Chondrocyte (in vitro differentiated cells): ENCODE results near the gene RAB26. TPM values are rescaled to one million over a fixed set of nuclear protein-coding genes. Genes with fewer than 3 reads are reported as not detected.
"Not testable (repeated sequence)": the region's sequence is repeated elsewhere in the genome, so short reads cannot be mapped to it uniquely, and the experiment has no call there.

Experiments
- DNase-seq: peaks from one replicate; pipeline ENCODE4 v3.0.0; 2021; ENCODE audit warnings: mixed read lengths, low spot score
- H3K27ac Mint-ChIP-seq: one replicate; pipeline ENCODE4 v1.8.0; 2021; ENCODE audit warnings: mild to moderate bottlenecking, moderate library complexity, mixed read lengths; ENCODE audit not compliant: unreplicated experiment
- H3K27me3 Mint-ChIP-seq: 2 replicates; pipeline ENCODE4 v1.8.0; 2021; ENCODE audit warnings: low read depth, mixed read lengths
- H3K36me3 Mint-ChIP-seq: 2 replicates; pipeline ENCODE4 v1.8.0; 2021; ENCODE audit warnings: low read depth, mixed read lengths
- H3K4me1 Mint-ChIP-seq: 2 replicates; pipeline ENCODE4 v1.8.0; 2021; ENCODE audit warnings: low read depth, mild to moderate bottlenecking, mixed read lengths
- H3K4me3 Mint-ChIP-seq: one replicate; pipeline ENCODE4 v1.8.0; 2021; ENCODE audit warnings: mild to moderate bottlenecking, moderate library complexity, mixed read lengths; ENCODE audit not compliant: unreplicated experiment
- H3K9me3 Mint-ChIP-seq: 2 replicates; pipeline ENCODE4 v1.8.0; 2021; ENCODE audit warnings: low read depth, mixed read lengths
- CTCF ChIP-seq: fragments of 200-600 bp; sonication (generic); IDR thresholded peaks from 2 replicates; pipeline ENCODE4 v1.5.0; 2021; ENCODE audit warnings: antibody characterized with exemption, mild to moderate bottlenecking, moderate library complexity
- total RNA-seq: library from RNA; stranded (reverse); gene quantifications from 3 replicates; pipeline ENCODE4 v1.2.1, GENCODE V29; 2021

Gene RAB26
- total RNA-seq, 1 donor from 2014 or later, result 0.80 TPM

DNA sequence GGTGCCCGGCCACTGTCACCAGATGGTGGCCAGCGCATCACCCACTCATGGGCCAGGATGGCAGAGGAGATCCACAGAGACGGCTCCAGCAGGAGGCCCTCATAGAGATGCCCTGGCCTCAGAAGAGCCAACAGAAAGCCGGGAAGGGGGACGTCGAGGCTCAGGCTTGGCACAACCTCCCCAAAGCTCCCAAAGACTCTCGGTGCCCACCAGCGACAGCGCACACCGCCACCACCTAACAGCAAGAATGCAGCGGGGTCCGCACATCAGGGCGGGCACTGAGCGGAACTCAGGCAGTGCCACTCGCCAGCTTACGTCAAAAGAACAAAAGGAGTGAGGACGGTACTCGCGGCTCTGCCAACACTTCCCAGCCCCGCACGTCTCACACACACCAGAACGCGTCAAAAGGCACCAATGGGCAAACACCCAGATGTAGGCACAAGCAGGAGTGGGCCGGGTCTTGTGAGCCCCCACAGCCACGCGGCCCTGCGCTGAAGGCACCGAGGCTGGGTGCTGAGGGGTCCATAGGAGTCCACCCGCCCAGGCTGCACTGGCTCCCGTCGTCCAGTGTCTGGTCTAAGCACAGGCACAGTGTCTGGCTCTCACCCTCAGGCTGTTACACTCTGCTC is 21.4 kb upstream of the RAB26 start:
- not testable (repeated sequence) for H3K9me3 Mint-ChIP-seq, H3K36me3 Mint-ChIP-seq, DNase-seq, H3K27me3 Mint-ChIP-seq
- peak overlapping the region; percentile 22 for H3K4me3 Mint-ChIP-seq
- peaks cover 47% of the 10 kb centered on the region for H3K4me1 Mint-ChIP-seq
- H3K27ac Mint-ChIP-seq, result peak overlapping the region; percentile 95

DNA sequence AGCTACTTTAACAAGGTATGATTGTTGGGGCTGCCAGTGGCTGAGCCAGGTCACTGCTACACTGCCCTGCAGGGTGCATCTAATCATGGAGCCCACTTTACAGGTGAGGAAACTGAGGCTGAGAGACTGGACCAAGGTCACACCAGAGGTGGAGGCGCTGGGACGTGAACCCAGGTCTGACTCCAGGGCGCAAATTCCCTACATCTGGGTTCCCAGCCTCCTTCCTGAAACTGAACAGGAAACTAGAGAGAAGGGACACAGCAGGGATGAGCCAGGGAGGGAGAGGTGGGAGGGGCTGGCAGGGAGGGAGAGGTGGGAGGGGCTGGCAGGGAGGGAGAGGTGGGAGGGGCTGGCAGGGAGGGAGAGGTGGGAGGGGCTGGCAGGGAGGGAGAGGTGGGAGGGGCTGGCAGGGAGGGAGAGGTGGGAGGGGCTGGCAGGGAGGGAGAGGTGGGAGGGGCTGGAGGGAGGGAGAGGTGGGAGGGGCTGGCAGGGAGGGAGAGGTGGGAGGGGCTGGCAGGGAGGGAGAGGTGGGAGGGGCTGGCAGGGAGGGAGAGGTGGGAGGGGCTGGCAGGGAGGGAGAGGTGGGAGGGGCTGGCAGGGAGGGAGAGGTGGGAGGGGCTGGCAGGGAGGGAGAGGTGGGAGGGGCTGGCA is 20.7 kb upstream of the RAB26 start:
- Mint-ChIP-seq H3K27ac (peak overlapping the region; percentile 66), H3K4me1 (peaks cover 47% of the 10 kb centered on the region)
- H3K27me3 Mint-ChIP-seq, H3K36me3 Mint-ChIP-seq, H3K4me3 Mint-ChIP-seq, DNase-seq, H3K9me3 Mint-ChIP-seq: not testable (repeated sequence)

GRCh38 chr16:2129251-2129650 is 19.2 kb upstream of the RAB26 start:
- not testable (repeated sequence) for H3K27me3 Mint-ChIP-seq, DNase-seq, H3K9me3 Mint-ChIP-seq, H3K36me3 Mint-ChIP-seq
- peaks cover 47% of the 10 kb centered on the region for H3K4me1 Mint-ChIP-seq
- H3K27ac Mint-ChIP-seq, result peak overlapping the region; percentile 92
- peak overlapping the region; percentile 66 for H3K4me3 Mint-ChIP-seq

DNA sequence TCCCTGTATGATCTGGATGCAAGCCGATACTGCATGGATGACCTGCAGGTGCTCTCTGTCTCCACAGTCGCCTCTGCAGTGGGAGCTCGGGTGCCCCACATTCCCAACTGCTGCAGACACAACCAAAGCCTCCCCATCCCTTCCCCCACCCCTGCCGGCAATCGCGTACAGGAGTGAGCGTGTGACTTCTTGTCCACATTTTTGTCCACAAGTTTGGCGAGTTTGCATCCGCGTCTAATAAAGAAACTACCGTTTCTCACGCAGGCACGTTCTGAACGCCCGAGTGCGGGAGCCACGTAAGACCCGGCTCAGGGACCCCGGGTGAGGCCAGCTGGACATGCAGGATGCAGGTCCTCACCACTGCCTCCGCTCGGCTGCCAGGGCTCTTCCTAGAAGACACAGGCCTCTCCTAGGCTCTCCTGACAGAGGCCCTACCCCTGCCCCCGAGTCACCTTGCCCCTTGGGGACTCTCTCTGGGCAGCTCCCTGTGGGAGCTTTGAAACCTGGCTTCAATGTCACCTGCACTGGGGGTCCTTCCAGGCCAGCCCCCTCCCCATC is 18.5 kb upstream of the RAB26 start:
- Mint-ChIP-seq H3K27ac (peak overlapping the region; percentile 92), H3K4me1 (peaks cover 44% of the 10 kb centered on the region), H3K4me3 (peak overlapping the region; percentile 40)
- H3K36me3 Mint-ChIP-seq, H3K9me3 Mint-ChIP-seq, DNase-seq, H3K27me3 Mint-ChIP-seq: not testable (repeated sequence)

DNA sequence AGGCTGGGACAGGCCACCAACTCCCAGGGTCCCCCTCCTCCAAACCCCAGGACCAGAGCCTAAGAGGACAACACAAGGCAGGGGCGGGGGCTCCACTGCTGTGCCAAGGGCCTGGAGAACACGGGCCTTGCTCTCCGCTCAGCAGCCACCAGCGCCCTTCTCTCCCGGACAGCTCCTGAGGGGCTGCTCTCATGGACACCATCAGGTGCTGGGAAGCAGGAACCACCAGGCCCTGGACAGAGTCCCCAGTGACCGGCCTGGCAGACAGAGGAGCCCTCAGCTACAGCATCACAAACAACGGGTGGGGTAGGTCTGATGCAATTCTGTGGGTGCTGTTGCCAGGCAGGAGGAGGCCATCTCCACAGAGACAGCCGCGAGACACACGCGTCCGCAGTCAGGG is 14.6 kb upstream of the RAB26 start:
- not testable (repeated sequence) for H3K9me3 Mint-ChIP-seq, H3K36me3 Mint-ChIP-seq, DNase-seq, H3K27me3 Mint-ChIP-seq
- Mint-ChIP-seq H3K4me3 (peak overlapping the region; percentile 65), H3K4me1 (peaks cover 20% of the 10 kb centered on the region), H3K27ac (peak overlapping the region; percentile 88)

DNA sequence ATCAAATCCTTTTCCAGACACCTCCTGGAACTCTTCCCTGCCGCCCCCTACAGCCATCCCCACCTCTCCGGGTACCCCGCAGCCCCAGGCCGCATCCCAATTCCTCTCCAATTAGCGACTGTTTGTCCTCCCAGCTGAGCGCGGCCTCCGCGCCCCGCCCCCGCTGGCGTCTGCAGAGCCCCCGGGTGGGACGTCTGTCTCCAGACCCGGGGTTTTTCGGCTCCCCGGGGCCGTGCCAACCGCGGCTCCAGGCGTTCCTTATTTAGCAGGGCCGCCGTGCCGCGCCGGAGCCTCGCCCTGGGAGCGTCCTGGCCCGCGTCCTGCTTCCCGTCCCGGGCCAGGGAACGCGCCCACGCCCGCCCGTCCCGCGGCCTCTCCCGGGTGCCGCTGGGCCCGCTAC is 13.4 kb upstream of the RAB26 start:
- peak overlapping the region; percentile 84 for H3K4me3 Mint-ChIP-seq
- not testable (repeated sequence) for H3K27me3 Mint-ChIP-seq
- peak overlapping the region; percentile 76 for H3K27ac Mint-ChIP-seq

GRCh38 chr16:2135770-2136490 is 12.5 kb upstream of the RAB26 start, which contains the start of gene PKD1:
PKD1 (minus strand) TSS chr16:2135898; CDS start chr16:2135689, 209 bp downstream.
- not testable (repeated sequence) for H3K36me3 Mint-ChIP-seq, H3K27me3 Mint-ChIP-seq, H3K9me3 Mint-ChIP-seq
- peak; percentile 99 for DNase-seq
- Mint-ChIP-seq H3K27ac (peak within 1 kb of the TSS; percentile 98), H3K4me1 (peaks cover 10% of the 10 kb centered on the region), H3K4me3 (peak within 1 kb of the TSS; percentile 84)

More for the DNA sequence above, 13.4 kb upstream of the RAB26 start:
- H3K9me3 Mint-ChIP-seq, DNase-seq, H3K4me1 Mint-ChIP-seq, H3K36me3 Mint-ChIP-seq: not testable (repeated sequence)

DNA sequence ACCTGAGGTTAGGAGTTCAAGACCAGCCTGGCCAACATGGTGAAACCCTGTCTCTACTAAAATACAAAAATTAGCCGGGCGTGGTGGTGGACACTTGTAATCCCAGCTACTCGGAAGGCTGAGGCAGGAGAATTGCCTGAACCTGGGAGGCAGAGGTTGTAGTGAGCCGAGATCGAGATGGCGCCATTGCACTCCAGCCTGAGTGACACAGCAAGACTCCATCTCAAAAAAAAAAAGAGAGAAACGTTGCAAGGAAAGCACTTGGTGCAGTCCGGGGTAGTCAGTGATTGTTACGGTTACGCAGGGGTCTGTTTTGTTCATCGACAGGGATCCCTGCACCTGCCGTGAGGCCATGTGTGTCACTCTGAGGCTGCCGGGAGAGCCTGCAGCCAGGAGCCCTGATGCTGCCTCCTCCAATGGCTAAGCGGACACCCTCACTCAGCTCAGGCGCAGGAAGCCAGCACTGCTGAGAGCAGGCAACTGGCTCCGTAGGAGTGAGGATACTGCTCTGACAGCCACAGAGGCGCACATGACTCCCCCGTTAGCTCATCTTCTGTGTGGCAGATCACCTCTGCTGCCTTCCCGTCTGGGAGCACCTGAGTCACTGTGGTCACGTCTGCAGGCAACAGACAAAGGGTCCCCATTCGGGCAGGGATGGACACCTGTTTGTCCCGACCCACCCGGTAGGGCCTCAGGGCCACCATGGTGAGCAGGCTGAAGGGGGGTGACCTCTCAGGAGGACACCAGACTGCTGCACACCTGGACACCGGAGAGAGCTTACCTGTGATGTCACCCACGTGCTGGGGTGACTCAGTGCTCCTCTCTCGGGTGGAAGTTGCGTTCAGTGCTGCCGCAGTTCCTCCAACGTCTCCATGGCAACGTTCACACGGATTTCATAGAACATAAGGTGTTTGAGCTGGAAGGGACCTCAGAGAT is 5.2 kb upstream of the RAB26 start:
- no peak for TF ChIP-seq CTCF
- Mint-ChIP-seq H3K9me3 (no peaks in the 10 kb centered on the region), H3K4me3 (no peak overlapping the region), H3K27ac (no peak overlapping the region), H3K4me1 (peaks cover 6% of the 10 kb centered on the region), H3K27me3 (no peaks in the 10 kb centered on the region), H3K36me3 (no peaks in the 10 kb centered on the region)
- DNase-seq, result no peak
